Parathyroid adenoma (tissue), 2 donors: ENCODE measurements around the gene SOX5.

Source experiments
- H2AFZ ChIP-seq: fragments of 300-600 bp; sonication (generic); one replicate; pipeline ENCODE4 v1.7.0; 2017; ENCODE audit warnings: antibody characterized with exemption, mild to moderate bottlenecking
- H3K27ac ChIP-seq: fragments of 300-600 bp; sonication (generic); one replicate; pipeline ENCODE4 v1.7.0; 2017
- H3K27me3 ChIP-seq: fragments of 300-600 bp; sonication (generic); one replicate; pipeline ENCODE4 v1.7.0; 2017; ENCODE audit warnings: low read length; ENCODE audit not compliant: control insufficient read depth, insufficient read depth
- H3K36me3 ChIP-seq: fragments of 300-600 bp; sonication (generic); one replicate; pipeline ENCODE4 v1.7.0; 2017; ENCODE audit warnings: low read length; ENCODE audit not compliant: control insufficient read depth, insufficient read depth
- H3K4me1 ChIP-seq: fragments of 300-600 bp; sonication (generic); one replicate; pipeline ENCODE4 v1.7.0; 2017; ENCODE audit warnings: control low read depth
- H3K4me2 ChIP-seq: fragments of 300-600 bp; sonication (generic); one replicate; pipeline ENCODE4 v1.7.0; 2017; ENCODE audit warnings: low read length
- H3K4me3 ChIP-seq: fragments of 300-600 bp; sonication (generic); one replicate; pipeline ENCODE4 v1.7.0; 2017; ENCODE audit warnings: low read depth, low read length
- H3K79me2 ChIP-seq: fragments of 300-600 bp; sonication (generic); one replicate; pipeline ENCODE4 v1.7.0; 2017; ENCODE audit warnings: control low read depth
- H3K9ac ChIP-seq: fragments of 300-600 bp; sonication (generic); one replicate; pipeline ENCODE4 v1.7.0; 2017; ENCODE audit warnings: mild to moderate bottlenecking
- H3K9me3 ChIP-seq: fragments of 300-600 bp; sonication (generic); one replicate; pipeline ENCODE4 v1.7.0; 2017; ENCODE audit warnings: low read length; ENCODE audit not compliant: control insufficient read depth
- TF ChIP-seq, protein P1 (sequence below): fragments of 300-600 bp; sonication (generic); IDR thresholded peaks from one replicate; pipeline ENCODE4 v1.7.0; 2017; ENCODE audit warnings: antibody characterized with exemption, mild to moderate bottlenecking
- donor health status: primary hyperparathyroidism.

Gene SOX5

DNA sequence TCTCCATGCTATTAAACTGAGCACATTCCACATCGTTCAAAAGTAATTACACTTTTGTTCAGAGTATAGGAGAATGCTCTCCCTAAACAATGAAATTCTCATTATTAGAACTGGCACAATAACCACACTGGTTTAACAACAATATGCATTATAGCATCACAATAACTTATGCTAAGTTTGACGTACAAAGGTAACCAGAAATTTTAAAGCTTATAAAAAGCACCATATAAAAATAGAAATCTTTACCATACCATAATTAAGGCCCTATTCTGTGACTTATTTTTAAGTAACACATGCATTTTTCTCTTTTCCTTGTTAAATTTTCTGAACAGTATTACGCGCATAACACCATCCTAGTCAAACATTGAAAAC is 60.4 kb downstream of the SOX5 start:
- H3K27me3 ChIP-seq, result no peaks in the 10 kb centered on the region
- H3K36me3 ChIP-seq, result no peaks in the 10 kb centered on the region
- H2AFZ ChIP-seq, result no peak overlapping the region
- no peak overlapping the region for H3K4me2 ChIP-seq
- no peak overlapping the region for H3K9ac ChIP-seq
- TF ChIP-seq, protein P1, sequence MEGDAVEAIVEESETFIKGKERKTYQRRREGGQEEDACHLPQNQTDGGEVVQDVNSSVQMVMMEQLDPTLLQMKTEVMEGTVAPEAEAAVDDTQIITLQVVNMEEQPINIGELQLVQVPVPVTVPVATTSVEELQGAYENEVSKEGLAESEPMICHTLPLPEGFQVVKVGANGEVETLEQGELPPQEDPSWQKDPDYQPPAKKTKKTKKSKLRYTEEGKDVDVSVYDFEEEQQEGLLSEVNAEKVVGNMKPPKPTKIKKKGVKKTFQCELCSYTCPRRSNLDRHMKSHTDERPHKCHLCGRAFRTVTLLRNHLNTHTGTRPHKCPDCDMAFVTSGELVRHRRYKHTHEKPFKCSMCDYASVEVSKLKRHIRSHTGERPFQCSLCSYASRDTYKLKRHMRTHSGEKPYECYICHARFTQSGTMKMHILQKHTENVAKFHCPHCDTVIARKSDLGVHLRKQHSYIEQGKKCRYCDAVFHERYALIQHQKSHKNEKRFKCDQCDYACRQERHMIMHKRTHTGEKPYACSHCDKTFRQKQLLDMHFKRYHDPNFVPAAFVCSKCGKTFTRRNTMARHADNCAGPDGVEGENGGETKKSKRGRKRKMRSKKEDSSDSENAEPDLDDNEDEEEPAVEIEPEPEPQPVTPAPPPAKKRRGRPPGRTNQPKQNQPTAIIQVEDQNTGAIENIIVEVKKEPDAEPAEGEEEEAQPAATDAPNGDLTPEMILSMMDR, result no peak
- H3K4me3 ChIP-seq, result no peak overlapping the region
- H3K79me2 ChIP-seq, result no peaks in the 10 kb centered on the region
- H3K27ac ChIP-seq, result no peak overlapping the region
- H3K4me1 ChIP-seq, result no peaks in the 10 kb centered on the region
- H3K9me3 ChIP-seq, result no peaks in the 10 kb centered on the region

DNA sequence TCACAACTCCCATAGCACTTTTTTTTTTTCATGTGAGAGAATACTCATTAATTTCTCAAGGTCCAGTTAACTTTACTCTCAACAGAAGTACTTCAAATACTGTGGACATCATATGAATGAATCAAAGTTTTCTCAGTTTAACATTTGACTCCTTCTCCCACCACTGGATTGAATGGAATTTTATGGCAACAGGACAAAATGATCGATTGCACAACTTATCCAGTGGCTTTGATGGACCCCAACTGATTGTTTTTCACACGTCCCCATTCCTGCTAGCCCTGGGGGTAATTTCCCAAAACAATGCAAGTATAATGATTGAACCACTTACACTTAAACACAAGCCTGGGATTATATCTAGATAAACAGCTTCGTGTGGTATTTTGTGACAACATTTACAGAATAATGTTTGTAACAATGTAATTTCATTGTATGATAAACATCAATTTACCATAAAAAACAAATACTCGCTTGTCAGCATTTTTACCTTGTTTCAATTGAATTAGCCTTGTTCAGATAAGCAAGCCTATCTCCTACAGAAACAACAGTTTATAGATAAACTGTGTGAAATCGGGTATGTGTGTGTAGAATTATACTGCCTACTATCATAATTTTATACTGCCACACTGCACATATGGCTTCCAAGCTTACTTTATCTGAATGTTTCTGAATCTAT is 60.9 kb downstream of the SOX5 start:
- Histone ChIP-seq H3K27ac (no peak overlapping the region), H3K4me2 (no peak overlapping the region), H3K9ac (no peak overlapping the region), H3K4me1 (no peaks in the 10 kb centered on the region), H3K27me3 (no peaks in the 10 kb centered on the region), H2AFZ (no peak overlapping the region), H3K4me3 (no peak overlapping the region), H3K79me2 (no peaks in the 10 kb centered on the region), H3K36me3 (no peaks in the 10 kb centered on the region), H3K9me3 (no peaks in the 10 kb centered on the region)
- TF ChIP-seq, protein P1, result no peak

DNA sequence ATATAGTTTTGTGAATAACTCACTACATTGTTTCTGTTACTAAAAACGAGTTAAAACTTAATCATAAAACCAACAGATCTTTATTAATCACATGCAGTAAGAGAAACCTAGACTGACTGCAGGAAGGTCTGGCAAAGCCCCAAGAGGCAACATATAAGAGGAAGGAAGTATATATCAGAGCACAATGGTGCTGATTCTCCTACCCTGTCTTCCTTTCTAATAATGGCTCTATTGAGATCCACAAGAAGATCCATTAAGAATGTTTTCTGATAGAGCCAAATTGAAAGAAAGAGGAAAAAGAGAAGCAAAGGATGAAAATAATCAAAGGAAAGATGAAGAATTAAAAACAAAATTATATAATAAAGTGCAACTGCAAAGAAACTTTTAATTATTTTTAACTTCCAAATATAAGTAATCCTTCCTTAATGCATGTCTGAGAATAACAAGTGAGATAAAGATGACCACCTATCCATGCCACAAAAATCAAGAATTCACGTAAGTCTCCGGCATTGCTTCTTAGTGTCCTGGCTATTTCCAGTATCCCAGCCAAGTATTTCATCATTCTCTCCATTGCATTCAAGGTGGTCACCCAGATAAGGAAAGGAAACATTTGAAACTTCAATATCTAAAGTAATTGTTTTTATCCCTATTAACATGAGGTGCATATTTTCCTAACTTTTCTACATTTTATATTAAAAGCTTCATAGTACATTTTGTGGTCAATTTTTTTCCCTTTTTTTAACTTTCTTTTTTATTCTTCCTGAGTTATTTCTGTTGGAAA is 62.2 kb downstream of the SOX5 start:
- Histone ChIP-seq H3K27me3 (no peaks in the 10 kb centered on the region), H3K4me2 (no peak overlapping the region), H3K4me1 (no peaks in the 10 kb centered on the region), H3K9me3 (no peaks in the 10 kb centered on the region), H3K79me2 (no peaks in the 10 kb centered on the region), H3K27ac (no peak overlapping the region), H3K4me3 (no peak overlapping the region), H3K9ac (no peak overlapping the region), H3K36me3 (no peaks in the 10 kb centered on the region), H2AFZ (no peak overlapping the region)
- TF ChIP-seq, protein P1, result no peak

DNA sequence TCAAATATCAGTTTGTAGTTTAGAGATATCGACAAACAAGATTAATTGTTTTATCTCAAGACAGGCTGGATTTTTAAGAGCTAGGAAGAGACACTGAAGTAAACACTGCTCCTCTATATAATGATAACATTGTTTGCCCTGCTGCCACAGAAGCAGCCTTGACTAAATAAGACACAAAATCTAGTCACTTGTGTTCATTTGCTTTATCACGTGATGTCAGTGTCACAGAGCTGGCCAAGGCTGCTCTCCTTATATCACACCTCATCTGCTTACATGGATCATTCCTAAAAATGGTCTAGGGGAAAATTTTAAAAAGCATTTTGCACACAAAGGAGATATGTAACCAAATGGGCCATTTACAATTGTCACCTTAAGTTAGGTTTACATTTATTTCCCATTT is 64.1 kb downstream of the SOX5 start:
- H3K36me3 ChIP-seq, result no peaks in the 10 kb centered on the region
- TF ChIP-seq, protein P1, result no peak
- H2AFZ ChIP-seq, result no peak overlapping the region
- no peak overlapping the region for H3K27ac ChIP-seq
- no peak overlapping the region for H3K4me3 ChIP-seq
- no peak overlapping the region for H3K4me2 ChIP-seq
- no peaks in the 10 kb centered on the region for H3K79me2 ChIP-seq
- no peaks in the 10 kb centered on the region for H3K4me1 ChIP-seq
- no peak overlapping the region for H3K9ac ChIP-seq
- no peaks in the 10 kb centered on the region for H3K27me3 ChIP-seq
- H3K9me3 ChIP-seq, result no peaks in the 10 kb centered on the region
